ENCODE measurements around the gene SMCHD1. TPM values are rescaled to one million over a fixed set of nuclear protein-coding genes. Genes with fewer than 3 reads are reported as not detected.

SMCHD1 gene
- total RNA-seq, 1 experiment from 2014 or later = 180 TPM

- Histone ChIP-seq H3K4me3 (ENCODE audit: low read length) (no peak overlapping the region), H4K20me1 (ENCODE audit: insufficient read depth, low read depth, low read length) (no peaks in the 10 kb centered on the region), H3K9me3 (ENCODE audit: low read length) (0 out of 2 replicates have a peak, but pooled peaks cover 3% of the 10 kb centered on the region), H3K4me2 (ENCODE audit: low read depth, low read length, poor library complexity, severe bottlenecking) (no peak overlapping the region), H3K27ac (ENCODE audit: low read length) (no peak overlapping the region), H3K9ac (ENCODE audit: low read length) (no peak overlapping the region), H3K9me2 (replicated peaks; ENCODE audit: insufficient read depth, low read length) (no peaks in the 10 kb centered on the region), H3K27me3 (ENCODE audit: low read length) (no peaks in the 10 kb centered on the region), H3K79me2 (ENCODE audit: low read length) (no peaks in the 10 kb centered on the region), H3K36me3 (ENCODE audit: insufficient read depth, low read length) (no peaks in the 10 kb centered on the region), H2AFZ (ENCODE audit: low read length) (no peak overlapping the region), H3K4me1 (ENCODE audit: low read length) (no peaks in the 10 kb centered on the region)
- DNase-seq = no peak
Measured at GRCh38 chr18:2814928-2815327, 159.4 kb downstream of the SMCHD1 start.

GRCh38 chr18:2818281-2818680 lies 162.8 kb downstream of the SMCHD1 start:
- Histone ChIP-seq H3K27ac (ENCODE audit: low read length) (no peak overlapping the region), H3K36me3 (ENCODE audit: insufficient read depth, low read length) (no peaks in the 10 kb centered on the region), H3K27me3 (ENCODE audit: low read length) (no peaks in the 10 kb centered on the region), H3K79me2 (ENCODE audit: low read length) (no peaks in the 10 kb centered on the region), H4K20me1 (ENCODE audit: insufficient read depth, low read depth, low read length) (no peaks in the 10 kb centered on the region), H2AFZ (ENCODE audit: low read length) (no peak overlapping the region), H3K9ac (ENCODE audit: low read length) (no peak overlapping the region), H3K9me2 (replicated peaks; ENCODE audit: insufficient read depth, low read length) (no peaks in the 10 kb centered on the region), H3K9me3 (ENCODE audit: low read length) (0 out of 2 replicates have a peak, but pooled peaks cover 3% of the 10 kb centered on the region), H3K4me1 (ENCODE audit: low read length) (no peaks in the 10 kb centered on the region), H3K4me2 (ENCODE audit: low read depth, low read length, poor library complexity, severe bottlenecking) (no peak overlapping the region), H3K4me3 (ENCODE audit: low read length) (no peak overlapping the region)
- DNase-seq = no peak

- DNase-seq = no peak
- H3K36me3 ChIP-seq (ENCODE audit: insufficient read depth, low read length) = no peaks in the 10 kb centered on the region
- H3K4me2 ChIP-seq (ENCODE audit: low read depth, low read length, poor library complexity, severe bottlenecking) = no peak overlapping the region
- no peak overlapping the region for H3K9ac ChIP-seq (ENCODE audit: low read length)
- no peaks in the 10 kb centered on the region for H3K4me1 ChIP-seq (ENCODE audit: low read length)
- no peaks in the 10 kb centered on the region for H3K79me2 ChIP-seq (ENCODE audit: low read length)
- no peaks in the 10 kb centered on the region for H3K27me3 ChIP-seq (ENCODE audit: low read length)
- H2AFZ ChIP-seq (ENCODE audit: low read length) = no peak overlapping the region
- no peak overlapping the region for H3K4me3 ChIP-seq (ENCODE audit: low read length)
- no peaks in the 10 kb centered on the region for H3K9me2 ChIP-seq (replicated peaks; ENCODE audit: insufficient read depth, low read length)
- no peak overlapping the region for H3K27ac ChIP-seq (ENCODE audit: low read length)
- no peaks in the 10 kb centered on the region for H3K9me3 ChIP-seq (ENCODE audit: low read length)
- H4K20me1 ChIP-seq (ENCODE audit: insufficient read depth, low read depth, low read length) = no peaks in the 10 kb centered on the region
Measured at GRCh38 chr18:2821695-2822094, 166.2 kb downstream of the SMCHD1 start.

GRCh38 chr18:2822213-2822921 lies 166.8 kb downstream of the SMCHD1 start:
- no peak for DNase-seq

GRCh38 chr18:2823202-2823601 lies 167.7 kb downstream of the SMCHD1 start:
- Histone ChIP-seq H3K4me3 (ENCODE audit: low read length) (no peak overlapping the region), H4K20me1 (ENCODE audit: insufficient read depth, low read depth, low read length) (no peaks in the 10 kb centered on the region), H3K9me2 (replicated peaks; ENCODE audit: insufficient read depth, low read length) (no peaks in the 10 kb centered on the region), H3K9ac (ENCODE audit: low read length) (no peak overlapping the region), H3K36me3 (ENCODE audit: insufficient read depth, low read length) (no peaks in the 10 kb centered on the region), H3K4me2 (ENCODE audit: low read depth, low read length, poor library complexity, severe bottlenecking) (no peak overlapping the region), H3K79me2 (ENCODE audit: low read length) (no peaks in the 10 kb centered on the region), H3K9me3 (ENCODE audit: low read length) (no peaks in the 10 kb centered on the region), H3K4me1 (ENCODE audit: low read length) (no peaks in the 10 kb centered on the region), H3K27me3 (ENCODE audit: low read length) (no peaks in the 10 kb centered on the region), H2AFZ (ENCODE audit: low read length) (no peak overlapping the region), H3K27ac (ENCODE audit: low read length) (no peak overlapping the region)
- DNase-seq = no peak

More at GRCh38 chr18:2822213-2822921, 166.8 kb downstream of the SMCHD1 start:
- H4K20me1 ChIP-seq (ENCODE audit: insufficient read depth, low read depth, low read length) = no peaks in the 10 kb centered on the region
- H3K9me3 ChIP-seq (ENCODE audit: low read length) = no peaks in the 10 kb centered on the region
- H3K4me2 ChIP-seq (ENCODE audit: low read depth, low read length, poor library complexity, severe bottlenecking) = no peak overlapping the region
- no peak overlapping the region for H3K27ac ChIP-seq (ENCODE audit: low read length)
- H3K36me3 ChIP-seq (ENCODE audit: insufficient read depth, low read length) = no peaks in the 10 kb centered on the region
- no peaks in the 10 kb centered on the region for H3K27me3 ChIP-seq (ENCODE audit: low read length)
- no peaks in the 10 kb centered on the region for H3K4me1 ChIP-seq (ENCODE audit: low read length)
- no peak overlapping the region for H3K9ac ChIP-seq (ENCODE audit: low read length)
- H3K9me2 ChIP-seq (replicated peaks; ENCODE audit: insufficient read depth, low read length) = no peaks in the 10 kb centered on the region
- no peaks in the 10 kb centered on the region for H3K79me2 ChIP-seq (ENCODE audit: low read length)
- no peak overlapping the region for H2AFZ ChIP-seq (ENCODE audit: low read length)
- no peak overlapping the region for H3K4me3 ChIP-seq (ENCODE audit: low read length)

GRCh38 chr18:2823966-2824365 lies 168.4 kb downstream of the SMCHD1 start:
- Histone ChIP-seq H4K20me1 (ENCODE audit: insufficient read depth, low read depth, low read length) (no peaks in the 10 kb centered on the region), H3K4me1 (ENCODE audit: low read length) (no peaks in the 10 kb centered on the region), H2AFZ (ENCODE audit: low read length) (no peak overlapping the region), H3K27me3 (ENCODE audit: low read length) (no peaks in the 10 kb centered on the region), H3K4me2 (ENCODE audit: low read depth, low read length, poor library complexity, severe bottlenecking) (no peak overlapping the region), H3K9ac (ENCODE audit: low read length) (no peak overlapping the region), H3K27ac (ENCODE audit: low read length) (no peak overlapping the region), H3K79me2 (ENCODE audit: low read length) (no peaks in the 10 kb centered on the region), H3K9me2 (replicated peaks; ENCODE audit: insufficient read depth, low read length) (no peaks in the 10 kb centered on the region), H3K4me3 (ENCODE audit: low read length) (no peak overlapping the region), H3K36me3 (ENCODE audit: insufficient read depth, low read length) (no peaks in the 10 kb centered on the region), H3K9me3 (ENCODE audit: low read length) (no peaks in the 10 kb centered on the region)
- DNase-seq = no peak

GRCh38 chr18:2824865-2825264 lies 169.3 kb downstream of the SMCHD1 start:
- Histone ChIP-seq H3K9me3 (ENCODE audit: low read length) (no peaks in the 10 kb centered on the region), H3K27me3 (ENCODE audit: low read length) (no peaks in the 10 kb centered on the region), H3K79me2 (ENCODE audit: low read length) (no peaks in the 10 kb centered on the region), H3K9me2 (replicated peaks; ENCODE audit: insufficient read depth, low read length) (no peaks in the 10 kb centered on the region), H3K4me2 (ENCODE audit: low read depth, low read length, poor library complexity, severe bottlenecking) (no peak overlapping the region), H3K4me3 (ENCODE audit: low read length) (no peak overlapping the region), H3K36me3 (ENCODE audit: insufficient read depth, low read length) (no peaks in the 10 kb centered on the region), H3K9ac (ENCODE audit: low read length) (no peak overlapping the region), H2AFZ (ENCODE audit: low read length) (no peak overlapping the region), H3K4me1 (ENCODE audit: low read length) (no peaks in the 10 kb centered on the region), H3K27ac (ENCODE audit: low read length) (no peak overlapping the region), H4K20me1 (ENCODE audit: insufficient read depth, low read depth, low read length) (no peaks in the 10 kb centered on the region)
- no peak for DNase-seq

GRCh38 chr18:2825613-2826175 lies 170.2 kb downstream of the SMCHD1 start:
- Histone ChIP-seq H3K4me3 (ENCODE audit: low read length) (no peak overlapping the region), H4K20me1 (ENCODE audit: insufficient read depth, low read depth, low read length) (no peaks in the 10 kb centered on the region), H3K4me2 (ENCODE audit: low read depth, low read length, poor library complexity, severe bottlenecking) (no peak overlapping the region), H3K36me3 (ENCODE audit: insufficient read depth, low read length) (no peaks in the 10 kb centered on the region), H3K79me2 (ENCODE audit: low read length) (no peaks in the 10 kb centered on the region), H3K9ac (ENCODE audit: low read length) (no peak overlapping the region), H3K9me3 (ENCODE audit: low read length) (no peaks in the 10 kb centered on the region), H2AFZ (ENCODE audit: low read length) (no peak overlapping the region), H3K9me2 (replicated peaks; ENCODE audit: insufficient read depth, low read length) (no peaks in the 10 kb centered on the region), H3K27ac (ENCODE audit: low read length) (no peak overlapping the region), H3K27me3 (ENCODE audit: low read length) (no peaks in the 10 kb centered on the region), H3K4me1 (ENCODE audit: low read length) (no peaks in the 10 kb centered on the region)
- DNase-seq = no peak
